HG02571 (cell line): ENCODE results near the gene ZNF407.

Experiments
- ATAC-seq: cut with Tn5 transposase; IDR thresholded peaks from one replicate; pipeline ENCODE4 v1.9.1; 2021; ENCODE audit warnings: mild to moderate bottlenecking, moderate library complexity; ENCODE audit not compliant: unreplicated experiment

The ZNF407 gene

GRCh38 chr18:74718312-74718711 lies 120.6 kb downstream of the ZNF407 start:
- ATAC-seq = no peak

- no peak for ATAC-seq
Measured at GRCh38 chr18:74722237-74722636, 124.6 kb downstream of the ZNF407 start.

GRCh38 chr18:74724186-74724585 lies 126.5 kb downstream of the ZNF407 start:
- ATAC-seq = no peak

GRCh38 chr18:74725690-74726089 lies 128.0 kb downstream of the ZNF407 start:
- no peak for ATAC-seq

- no peak for ATAC-seq
Measured at GRCh38 chr18:74728586-74728985, 130.9 kb downstream of the ZNF407 start.

- no peak for ATAC-seq
Measured at GRCh38 chr18:74731097-74731496, 133.4 kb downstream of the ZNF407 start.

- ATAC-seq = no peak
Measured at GRCh38 chr18:74732380-74732779, 134.7 kb downstream of the ZNF407 start.

GRCh38 chr18:74733598-74733997 lies 135.9 kb downstream of the ZNF407 start:
- no peak for ATAC-seq

- ATAC-seq = no peak
Measured at GRCh38 chr18:74734013-74734444, 136.4 kb downstream of the ZNF407 start.

GRCh38 chr18:74739926-74740325 lies 142.3 kb downstream of the ZNF407 start:
- ATAC-seq = no peak

GRCh38 chr18:74742573-74743243 lies 145.0 kb downstream of the ZNF407 start:
- ATAC-seq = no peak

GRCh38 chr18:74745633-74746403 lies 148.1 kb downstream of the ZNF407 start:
- no peak for ATAC-seq

- no peak for ATAC-seq
Measured at GRCh38 chr18:74748809-74749208, 151.1 kb downstream of the ZNF407 start.

GRCh38 chr18:74758995-74759394 lies 161.3 kb downstream of the ZNF407 start:
- no peak for ATAC-seq

- no peak for ATAC-seq
Measured at GRCh38 chr18:74760026-74760425, 162.4 kb downstream of the ZNF407 start.

GRCh38 chr18:74760436-74760835 lies 162.8 kb downstream of the ZNF407 start:
- no peak for ATAC-seq

GRCh38 chr18:74766251-74766650 lies 168.6 kb downstream of the ZNF407 start:
- no peak for ATAC-seq

GRCh38 chr18:74768096-74768495 lies 170.4 kb downstream of the ZNF407 start:
- ATAC-seq = no peak

- ATAC-seq = no peak
Measured at GRCh38 chr18:74773171-74773624, 175.5 kb downstream of the ZNF407 start.

- ATAC-seq = no peak
Measured at GRCh38 chr18:74774486-74774885, 176.8 kb downstream of the ZNF407 start.

- no peak for ATAC-seq
Measured at GRCh38 chr18:74775239-74775638, 177.6 kb downstream of the ZNF407 start.

GRCh38 chr18:74778191-74778847 lies 180.6 kb downstream of the ZNF407 start:
- no peak for ATAC-seq
